Stimulated activated CD8-positive, alpha-beta memory T cell treated with anti-CD3 and anti-CD28 coated beads, Interleukin-4, amount 100 ng/mL, for 24 hours (primary cell): Measurements from ENCODE around the gene GRB10.
"Not testable (repeated sequence)": the region's sequence is repeated elsewhere in the genome, so short reads cannot be mapped to it uniquely, and the experiment has no call there.

Source experiments
- DNase-seq: peaks from one replicate; pipeline ENCODE4 v3.0.0-alpha.2; 2020; ENCODE audit warnings: low read depth

GRB10 gene

GRCh38 chr7:50778189-50778588 lies 4.5 kb downstream of the GRB10 start:
- DNase-seq, result no peak

GRCh38 chr7:50775836-50776235 lies 6.9 kb downstream of the GRB10 start:
- DNase-seq, result no peak

- no peak for DNase-seq
These were observed 7.5 kb downstream of the GRB10 start for GRCh38 chr7:50775231-50775630.

GRCh38 chr7:50774319-50774718 lies 8.4 kb downstream of the GRB10 start:
- no peak for DNase-seq

GRCh38 chr7:50773071-50773470 lies 9.6 kb downstream of the GRB10 start:
- not testable (repeated sequence) for DNase-seq

GRCh38 chr7:50771120-50772002 lies 11.3 kb downstream of the GRB10 start:
- DNase-seq, result no peak

- no peak for DNase-seq
These were observed 13.9 kb downstream of the GRB10 start for GRCh38 chr7:50768485-50769474.

- no peak for DNase-seq
These were observed 15.9 kb downstream of the GRB10 start for GRCh38 chr7:50766849-50767207.

- DNase-seq, result no peak
These were observed 16.4 kb downstream of the GRB10 start for GRCh38 chr7:50766106-50766848.

GRCh38 chr7:50762337-50762736 lies 20.4 kb downstream of the GRB10 start:
- no peak for DNase-seq

- no peak for DNase-seq
These were observed 21.0 kb downstream of the GRB10 start for GRCh38 chr7:50761713-50762112.

GRCh38 chr7:50757703-50758390 lies 24.8 kb downstream of the GRB10 start:
- no peak for DNase-seq

GRCh38 chr7:50756180-50756579 lies 26.5 kb downstream of the GRB10 start:
- DNase-seq, result no peak

GRCh38 chr7:50754684-50755083 lies 28.0 kb downstream of the GRB10 start:
- DNase-seq, result no peak

- DNase-seq, result no peak
These were observed 28.5 kb downstream of the GRB10 start for GRCh38 chr7:50754241-50754640.

- no peak for DNase-seq
These were observed 30.3 kb downstream of the GRB10 start for GRCh38 chr7:50752422-50752821.

GRCh38 chr7:50751146-50751545 lies 31.6 kb downstream of the GRB10 start:
- DNase-seq, result no peak

- no peak for DNase-seq
These were observed 32.8 kb downstream of the GRB10 start for GRCh38 chr7:50749896-50750295.

GRCh38 chr7:50748472-50748871 lies 34.2 kb downstream of the GRB10 start:
- no peak for DNase-seq

GRCh38 chr7:50745835-50746234 lies 36.9 kb downstream of the GRB10 start:
- DNase-seq, result no peak

- no peak for DNase-seq
These were observed 37.4 kb downstream of the GRB10 start for GRCh38 chr7:50745336-50745735.

GRCh38 chr7:50743893-50744292 lies 38.8 kb downstream of the GRB10 start:
- no peak for DNase-seq
